HG02973 (cell line): ENCODE data around the gene PRDM15.

Experiments
- ATAC-seq: cut with Tn5 transposase; IDR thresholded peaks from one replicate; pipeline ENCODE4 v1.9.1; 2021; ENCODE audit warnings: moderate library complexity; ENCODE audit not compliant: unreplicated experiment

The PRDM15 gene

GRCh38 chr21:41888749-41889376 lies 9.7 kb upstream of the PRDM15 start:
- ATAC-seq, result no peak

- no peak for ATAC-seq
Measured at GRCh38 chr21:41887667-41888066, 8.5 kb upstream of the PRDM15 start.

- ATAC-seq, result no peak
Measured at GRCh38 chr21:41886328-41886727, 7.2 kb upstream of the PRDM15 start.

- no peak for ATAC-seq
Measured at GRCh38 chr21:41885341-41886024, 6.3 kb upstream of the PRDM15 start.

- no peak for ATAC-seq
Measured at GRCh38 chr21:41884501-41885030, 5.4 kb upstream of the PRDM15 start.

GRCh38 chr21:41883582-41883981 lies 4.4 kb upstream of the PRDM15 start:
- ATAC-seq, result no peak

GRCh38 chr21:41881051-41881450 lies 1.9 kb upstream of the PRDM15 start:
- ATAC-seq, result no peak

GRCh38 chr21:41880153-41880552 lies 1.0 kb upstream of the PRDM15 start:
- no peak for ATAC-seq

- peak; percentile 41 for ATAC-seq
Measured at GRCh38 chr21:41878831-41879189, 334 bp downstream of the PRDM15 start.

- ATAC-seq, result peak; percentile 25
Measured at GRCh38 chr21:41877901-41878830, 978 bp downstream of the PRDM15 start.

GRCh38 chr21:41876928-41877652 lies 2.1 kb downstream of the PRDM15 start:
- no peak for ATAC-seq

- ATAC-seq, result no peak
Measured at GRCh38 chr21:41876396-41876795, 2.7 kb downstream of the PRDM15 start.

GRCh38 chr21:41875086-41875485 lies 4.1 kb downstream of the PRDM15 start:
- no peak for ATAC-seq

GRCh38 chr21:41874611-41875010 lies 4.5 kb downstream of the PRDM15 start:
- no peak for ATAC-seq

- no peak for ATAC-seq
Measured at GRCh38 chr21:41873426-41873825, 5.7 kb downstream of the PRDM15 start.

GRCh38 chr21:41873005-41873404 lies 6.1 kb downstream of the PRDM15 start:
- ATAC-seq, result no peak

- no peak for ATAC-seq
Measured at GRCh38 chr21:41871293-41872030, 7.7 kb downstream of the PRDM15 start.

- ATAC-seq, result no peak
Measured at GRCh38 chr21:41869771-41870170, 9.4 kb downstream of the PRDM15 start.

- peak; percentile 40 for ATAC-seq
Measured at GRCh38 chr21:41868062-41868710, 11.0 kb downstream of the PRDM15 start.

- ATAC-seq, result no peak
Measured at GRCh38 chr21:41867313-41867712, 11.8 kb downstream of the PRDM15 start.
